ENCODE data around the gene EXOC4. TPM values are rescaled to one million over a fixed set of nuclear protein-coding genes. Genes with fewer than 3 reads are reported as not detected.

Gene EXOC4
- total RNA-seq, 1 donor from 2014 or later, result 30.8 TPM

DNA sequence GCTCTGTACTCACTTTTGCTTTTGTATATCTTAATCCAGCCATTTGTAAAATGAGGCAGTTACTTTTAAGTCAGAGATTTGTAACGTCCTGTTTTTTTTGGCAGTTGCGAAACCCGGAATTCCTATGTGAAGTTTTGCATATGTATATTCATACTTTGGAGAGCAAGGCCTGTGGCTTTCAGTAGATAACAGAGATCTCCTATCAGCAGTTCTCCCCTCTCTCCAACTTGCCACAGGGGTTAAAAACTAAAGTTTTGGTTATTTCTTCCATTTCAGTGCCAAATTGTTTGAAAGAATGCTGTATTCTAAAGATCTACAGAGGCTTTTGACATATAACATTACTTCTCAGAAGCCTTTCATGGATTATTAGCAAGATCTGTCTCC is 102.4 kb downstream of the EXOC4 start:
- DNase-seq (ENCODE audit: low spot score), result no peak
- intact Hi-C loops (cut with DNase I), result no loop called here

DNA sequence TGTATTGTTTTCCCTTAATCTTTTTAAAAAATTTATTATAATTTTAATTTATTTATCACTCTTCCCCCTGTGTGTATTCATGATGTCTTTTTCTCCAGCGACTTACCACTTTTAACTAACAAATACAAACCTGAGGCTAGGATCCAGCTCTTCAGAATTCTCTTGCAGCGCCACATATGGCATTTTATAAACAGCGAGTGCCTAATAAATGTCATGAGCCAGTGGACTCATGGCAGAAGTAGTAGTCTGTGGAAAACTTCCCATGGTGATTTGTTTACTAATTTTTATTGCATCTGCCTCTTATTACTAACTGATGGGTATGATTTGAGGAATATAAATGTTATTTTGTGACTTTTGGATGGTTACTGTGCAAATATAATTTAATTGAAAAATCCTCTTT is 102.9 kb downstream of the EXOC4 start:
- DNase-seq (ENCODE audit: low spot score), result no peak
- intact Hi-C loops (cut with DNase I), result no loop called here

- intact Hi-C loops (cut with DNase I), result no loop called here
Measured at GRCh38 chr7:133358708-133359107, 105.8 kb downstream of the EXOC4 start.

GRCh38 chr7:133359449-133359848 is 106.6 kb downstream of the EXOC4 start:
- intact Hi-C loops (cut with DNase I), result no loop called here
- no peak for DNase-seq (ENCODE audit: low spot score)

More at GRCh38 chr7:133358708-133359107, 105.8 kb downstream of the EXOC4 start:
- no peak for DNase-seq (ENCODE audit: low spot score)

DNA sequence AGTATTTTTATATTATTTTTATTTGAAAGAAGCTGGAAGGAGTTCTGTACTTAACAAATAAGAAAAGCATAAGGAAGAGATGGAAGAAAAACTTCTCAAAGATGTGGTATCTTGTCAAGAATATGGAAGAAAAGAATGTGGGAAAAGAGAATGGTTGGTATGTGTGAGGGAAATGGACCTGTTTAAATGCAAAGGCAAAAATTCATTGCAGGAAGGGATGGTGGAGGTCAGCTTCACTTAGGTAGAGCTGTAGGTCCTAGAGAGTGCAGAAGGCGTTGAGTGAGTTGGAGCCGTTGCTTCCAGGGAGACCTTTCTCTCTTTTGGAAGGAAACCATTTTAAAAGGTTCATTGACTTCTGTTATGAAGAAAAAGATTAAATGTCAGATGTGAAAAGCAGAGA is 107.3 kb downstream of the EXOC4 start:
- no peak for DNase-seq (ENCODE audit: low spot score)
- intact Hi-C loops (cut with DNase I), result no loop called here

DNA sequence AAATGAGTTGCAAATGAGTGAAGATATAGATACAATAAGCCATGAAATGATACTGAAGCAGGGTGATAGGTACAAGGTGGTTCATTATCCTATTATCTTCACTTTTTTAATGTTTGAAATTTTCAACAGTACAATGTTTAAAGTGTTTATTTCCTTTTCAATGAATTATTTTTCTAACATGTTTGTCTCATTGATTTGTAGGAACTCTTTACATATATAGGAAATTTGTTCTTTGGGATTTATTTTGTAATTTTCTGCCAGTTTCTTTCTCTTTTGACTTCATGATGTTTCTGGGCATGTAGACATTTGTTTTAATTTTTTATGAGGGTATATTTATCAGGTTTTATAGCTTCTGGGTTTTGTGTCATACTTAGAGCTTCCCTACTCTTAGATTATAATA is 108.9 kb downstream of the EXOC4 start:
- DNase-seq (ENCODE audit: low spot score), result no peak
- intact Hi-C loops (cut with DNase I), result no loop called here

DNA sequence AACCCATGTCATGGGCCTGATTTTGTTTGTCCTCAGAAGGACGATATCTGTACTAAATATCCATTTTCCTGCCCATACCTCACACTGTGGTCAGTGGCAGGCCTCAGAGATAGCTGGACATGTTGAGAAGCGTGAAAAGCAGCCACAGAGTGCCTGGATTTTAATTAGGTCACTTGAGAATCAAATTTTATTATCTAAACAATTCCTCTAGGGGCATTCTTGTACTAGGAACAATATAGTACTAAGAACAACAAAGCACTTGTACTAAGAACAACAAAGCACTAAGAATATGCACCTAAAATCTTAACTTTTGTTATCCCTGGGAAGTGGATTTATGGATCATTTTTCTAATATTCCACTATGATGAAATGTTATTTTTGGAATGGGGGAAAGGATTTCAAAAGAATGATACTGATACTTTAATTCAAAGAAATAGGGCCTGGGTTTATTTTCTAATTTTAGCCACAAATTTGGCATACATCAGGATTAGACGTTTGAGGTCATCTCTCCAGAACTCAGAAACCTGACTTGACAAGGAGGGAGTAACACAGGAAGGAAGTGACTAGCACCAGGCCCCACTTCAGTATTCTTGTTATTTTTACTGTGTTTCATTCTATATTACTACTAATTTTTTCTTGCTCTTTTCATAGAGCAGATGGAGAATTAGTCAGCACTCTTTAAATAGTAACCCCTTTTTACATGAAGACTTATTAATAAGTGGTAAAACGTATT is 112.2 kb downstream of the EXOC4 start:
- intact Hi-C loops (cut with DNase I), result no loop called here
- DNase-seq (ENCODE audit: low spot score), result no peak

- intact Hi-C loops (cut with DNase I), result no loop called here
- no peak for DNase-seq (ENCODE audit: low spot score)
Measured at GRCh38 chr7:133365917-133366316, 113.0 kb downstream of the EXOC4 start.

- no peak for DNase-seq (ENCODE audit: low spot score)
- intact Hi-C loops (cut with DNase I), result no loop called here
Measured at GRCh38 chr7:133367561-133367960, 114.7 kb downstream of the EXOC4 start.

DNA sequence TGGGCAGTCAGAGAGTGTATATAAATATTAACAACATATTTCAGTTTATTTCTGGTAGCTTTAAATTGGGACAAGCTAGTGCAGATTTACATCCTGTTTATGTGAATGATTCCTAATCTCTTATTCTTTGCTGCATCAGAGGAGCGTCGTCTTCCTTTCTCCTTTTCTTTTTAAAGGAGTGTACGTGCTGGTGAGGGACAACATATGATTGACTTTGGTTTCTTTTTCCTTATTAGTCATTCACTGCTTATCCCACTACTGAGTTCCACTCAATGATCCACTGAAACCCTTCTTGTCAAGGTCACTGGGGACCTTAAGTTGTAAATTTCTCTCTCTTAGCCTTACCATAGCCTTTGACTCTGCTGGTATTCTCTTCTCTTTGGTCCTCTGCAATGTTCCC is 116.3 kb downstream of the EXOC4 start:
- intact Hi-C loops (cut with DNase I), result no loop called here
- DNase-seq (ENCODE audit: low spot score), result no peak

- intact Hi-C loops (cut with DNase I), result no loop called here
Measured at GRCh38 chr7:133371616-133372015, 118.7 kb downstream of the EXOC4 start.

DNA sequence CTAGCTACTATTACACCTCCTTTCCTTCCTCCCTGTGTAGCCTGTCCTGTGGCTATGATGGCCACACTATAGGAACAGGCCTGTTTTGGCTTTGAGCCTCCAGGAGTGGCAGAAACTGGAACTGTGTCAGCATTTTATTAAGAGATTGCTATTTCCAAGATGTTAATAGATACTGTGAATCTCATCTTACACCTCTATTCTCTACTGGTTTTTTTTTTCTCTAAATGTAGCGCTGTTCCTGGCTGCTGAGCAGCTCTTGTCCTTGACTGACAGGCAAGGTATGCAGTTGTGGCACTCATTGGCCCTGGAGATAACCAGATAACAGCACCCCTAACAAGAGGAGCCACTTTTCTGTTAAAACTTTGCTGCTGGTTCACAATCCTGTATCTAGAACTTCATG is 119.5 kb downstream of the EXOC4 start:
- intact Hi-C loops (cut with DNase I), result no loop called here
- DNase-seq (ENCODE audit: low spot score), result no peak

More at GRCh38 chr7:133371616-133372015, 118.7 kb downstream of the EXOC4 start:
- DNase-seq (ENCODE audit: low spot score), result no peak

- DNase-seq (ENCODE audit: low spot score), result no peak
- intact Hi-C loops (cut with DNase I), result no loop called here
Measured at GRCh38 chr7:133376514-133376913, 123.6 kb downstream of the EXOC4 start.

DNA sequence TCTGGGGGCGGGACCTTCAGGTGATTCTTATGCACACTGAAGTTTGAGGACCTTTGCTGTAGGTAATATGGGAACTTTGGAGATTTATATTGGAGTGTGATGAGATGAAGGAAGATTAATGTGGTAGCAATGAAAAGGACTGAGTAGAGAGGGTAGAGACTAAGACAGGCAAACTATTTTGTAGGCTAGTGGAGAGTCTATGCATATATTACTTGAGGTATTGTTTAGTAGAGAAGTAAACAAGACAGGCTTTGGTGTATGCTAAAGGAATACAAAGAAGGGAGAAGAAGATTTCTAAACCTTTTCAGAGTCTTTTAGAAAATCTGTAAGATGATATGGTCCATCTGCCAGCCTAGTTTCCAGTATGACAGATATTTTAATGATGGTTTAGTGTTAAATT is 129.1 kb downstream of the EXOC4 start:
- intact Hi-C loops (cut with DNase I), result no loop called here
- no peak for DNase-seq (ENCODE audit: low spot score)

GRCh38 chr7:133382775-133383559 is 130.1 kb downstream of the EXOC4 start:
- DNase-seq (ENCODE audit: low spot score), result no peak
- intact Hi-C loops (cut with DNase I), result no loop called here

GRCh38 chr7:133386205-133386604 is 133.3 kb downstream of the EXOC4 start:
- no peak for DNase-seq (ENCODE audit: low spot score)
- intact Hi-C loops (cut with DNase I), result no loop called here

DNA sequence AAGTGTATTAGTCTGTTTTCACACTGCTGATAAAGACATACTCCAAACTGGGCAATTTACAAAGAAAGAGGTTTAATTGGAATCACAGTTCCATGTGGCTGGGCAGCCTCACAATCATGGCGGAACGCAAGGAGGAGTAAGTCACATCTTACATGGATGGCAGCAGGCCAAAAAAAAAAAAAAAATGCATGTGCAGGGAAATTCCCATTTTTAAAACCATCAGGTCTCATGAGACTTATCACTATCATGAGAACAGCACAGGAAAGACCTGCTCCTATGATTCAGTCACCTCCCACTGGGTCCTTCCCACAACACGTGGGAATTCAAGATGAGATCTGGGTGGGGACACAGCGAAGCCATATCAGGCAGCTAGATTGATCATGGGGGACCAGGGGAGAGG is 136.8 kb downstream of the EXOC4 start:
- DNase-seq (ENCODE audit: low spot score), result no peak
- intact Hi-C loops (cut with DNase I), result no loop called here

DNA sequence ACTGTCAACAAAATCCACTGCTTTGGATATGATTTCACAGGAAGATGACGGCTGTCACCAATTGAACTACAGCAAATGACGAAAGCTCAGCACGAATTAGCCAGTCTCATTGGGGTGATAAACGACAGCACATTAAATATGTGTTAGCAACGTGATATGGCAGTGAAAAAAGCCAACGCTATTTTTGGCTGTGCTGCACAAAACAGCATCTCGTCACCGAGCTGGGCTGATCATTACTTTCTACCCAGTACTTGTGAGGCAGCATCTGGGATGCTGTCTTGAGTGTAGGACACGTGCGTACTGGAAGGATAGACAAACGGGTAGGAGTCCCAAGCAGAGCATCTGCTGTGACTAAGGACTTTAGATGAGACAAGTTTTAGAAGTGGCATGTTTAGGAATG is 138.3 kb downstream of the EXOC4 start:
- intact Hi-C loops (cut with DNase I), result no loop called here
- no peak for DNase-seq (ENCODE audit: low spot score)

- intact Hi-C loops (cut with DNase I), result no loop called here
- no peak for DNase-seq (ENCODE audit: low spot score)
Measured at GRCh38 chr7:133394369-133394768, 141.5 kb downstream of the EXOC4 start.

DNA sequence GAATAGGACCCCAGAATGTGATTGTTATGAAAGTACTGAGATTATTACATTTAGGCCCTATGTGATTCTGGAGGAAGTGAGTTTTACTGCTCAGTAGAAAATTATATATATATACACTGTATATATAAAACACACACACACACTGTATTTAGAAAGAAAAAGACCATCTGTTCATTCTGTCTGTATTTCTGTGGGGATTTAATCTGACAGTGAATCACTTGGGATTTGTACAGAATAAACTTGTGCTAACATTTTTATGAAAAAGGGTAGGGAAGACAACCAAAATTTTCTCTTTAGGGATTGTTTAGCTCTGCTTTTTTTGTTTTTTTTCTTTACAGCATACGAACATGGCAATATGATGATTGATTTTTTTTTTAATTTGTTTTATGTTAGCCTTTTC is 142.7 kb downstream of the EXOC4 start:
- DNase-seq (ENCODE audit: low spot score), result no peak
- intact Hi-C loops (cut with DNase I), result no loop called here

- intact Hi-C loops (cut with DNase I), result no loop called here
- no peak for DNase-seq (ENCODE audit: low spot score)
Measured at GRCh38 chr7:133398506-133398905, 145.6 kb downstream of the EXOC4 start.
